ENCODE data around the gene CNPY1.

CNPY1 gene

GRCh38 chr7:155452505-155453295 lies 93.7 kb downstream of the CNPY1 start:
- Histone ChIP-seq H3K27me3 (ENCODE audit: insufficient read depth, poor library complexity, severe bottlenecking) (peaks cover 94% of the 10 kb centered on the region), H3K27ac (replicated peaks) (no peak overlapping the region), H3K4me3 (replicated peaks; ENCODE audit: insufficient read depth, low read length) (no peak overlapping the region)
- no peak for DNase-seq (ENCODE audit: low read depth in 1 of 2, low spot score in 1 of 2)
- TF ChIP-seq SPI1 (IDR thresholded peaks at IDR 0.05; ENCODE audit: borderline replicate concordance, low read depth), result no peak
- TF ChIP-seq, protein P1, sequence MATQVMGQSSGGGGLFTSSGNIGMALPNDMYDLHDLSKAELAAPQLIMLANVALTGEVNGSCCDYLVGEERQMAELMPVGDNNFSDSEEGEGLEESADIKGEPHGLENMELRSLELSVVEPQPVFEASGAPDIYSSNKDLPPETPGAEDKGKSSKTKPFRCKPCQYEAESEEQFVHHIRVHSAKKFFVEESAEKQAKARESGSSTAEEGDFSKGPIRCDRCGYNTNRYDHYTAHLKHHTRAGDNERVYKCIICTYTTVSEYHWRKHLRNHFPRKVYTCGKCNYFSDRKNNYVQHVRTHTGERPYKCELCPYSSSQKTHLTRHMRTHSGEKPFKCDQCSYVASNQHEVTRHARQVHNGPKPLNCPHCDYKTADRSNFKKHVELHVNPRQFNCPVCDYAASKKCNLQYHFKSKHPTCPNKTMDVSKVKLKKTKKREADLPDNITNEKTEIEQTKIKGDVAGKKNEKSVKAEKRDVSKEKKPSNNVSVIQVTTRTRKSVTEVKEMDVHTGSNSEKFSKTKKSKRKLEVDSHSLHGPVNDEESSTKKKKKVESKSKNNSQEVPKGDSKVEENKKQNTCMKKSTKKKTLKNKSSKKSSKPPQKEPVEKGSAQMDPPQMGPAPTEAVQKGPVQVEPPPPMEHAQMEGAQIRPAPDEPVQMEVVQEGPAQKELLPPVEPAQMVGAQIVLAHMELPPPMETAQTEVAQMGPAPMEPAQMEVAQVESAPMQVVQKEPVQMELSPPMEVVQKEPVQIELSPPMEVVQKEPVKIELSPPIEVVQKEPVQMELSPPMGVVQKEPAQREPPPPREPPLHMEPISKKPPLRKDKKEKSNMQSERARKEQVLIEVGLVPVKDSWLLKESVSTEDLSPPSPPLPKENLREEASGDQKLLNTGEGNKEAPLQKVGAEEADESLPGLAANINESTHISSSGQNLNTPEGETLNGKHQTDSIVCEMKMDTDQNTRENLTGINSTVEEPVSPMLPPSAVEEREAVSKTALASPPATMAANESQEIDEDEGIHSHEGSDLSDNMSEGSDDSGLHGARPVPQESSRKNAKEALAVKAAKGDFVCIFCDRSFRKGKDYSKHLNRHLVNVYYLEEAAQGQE (IDR thresholded peaks at IDR 0.05; ENCODE audit: insufficient replicate concordance, low read depth), result no peak
- TF ChIP-seq GABPA (IDR thresholded peaks at IDR 0.05; ENCODE audit: low read depth), result no peak
- no peak for TF ChIP-seq CTCF (IDR thresholded peaks at IDR 0.05; ENCODE audit: insufficient read depth, low read length)
- no peak for TF ChIP-seq POLR2AphosphoS5 (IDR thresholded peaks at IDR 0.05; ENCODE audit: low read depth)

- TF ChIP-seq SPI1 (IDR thresholded peaks at IDR 0.05; ENCODE audit: borderline replicate concordance, low read depth) (no peak), GABPA (IDR thresholded peaks at IDR 0.05; ENCODE audit: low read depth) (no peak), CTCF (IDR thresholded peaks at IDR 0.05; ENCODE audit: insufficient read depth, low read length) (no peak), POLR2AphosphoS5 (IDR thresholded peaks at IDR 0.05; ENCODE audit: low read depth) (no peak)
- TF ChIP-seq, protein P1 (IDR thresholded peaks at IDR 0.05; ENCODE audit: insufficient replicate concordance, low read depth), result no peak
- DNase-seq (ENCODE audit: low read depth in 1 of 2, low spot score in 1 of 2), result no peak
- Histone ChIP-seq H3K4me3 (replicated peaks; ENCODE audit: insufficient read depth, low read length) (no peak overlapping the region), H3K27me3 (ENCODE audit: insufficient read depth, poor library complexity, severe bottlenecking) (peaks cover 98% of the 10 kb centered on the region), H3K27ac (replicated peaks) (no peak overlapping the region)
Observed at GRCh38 chr7:155451840-155452239, 94.5 kb downstream of the CNPY1 start.
